ENCODE results near the gene ZNF32. TPM values are rescaled to one million over a fixed set of nuclear protein-coding genes. Genes with fewer than 3 reads are reported as not detected.

ZNF32 gene
- total RNA-seq, 2 donors from 2014 or later = 41.3 to 41.6 TPM

DNA sequence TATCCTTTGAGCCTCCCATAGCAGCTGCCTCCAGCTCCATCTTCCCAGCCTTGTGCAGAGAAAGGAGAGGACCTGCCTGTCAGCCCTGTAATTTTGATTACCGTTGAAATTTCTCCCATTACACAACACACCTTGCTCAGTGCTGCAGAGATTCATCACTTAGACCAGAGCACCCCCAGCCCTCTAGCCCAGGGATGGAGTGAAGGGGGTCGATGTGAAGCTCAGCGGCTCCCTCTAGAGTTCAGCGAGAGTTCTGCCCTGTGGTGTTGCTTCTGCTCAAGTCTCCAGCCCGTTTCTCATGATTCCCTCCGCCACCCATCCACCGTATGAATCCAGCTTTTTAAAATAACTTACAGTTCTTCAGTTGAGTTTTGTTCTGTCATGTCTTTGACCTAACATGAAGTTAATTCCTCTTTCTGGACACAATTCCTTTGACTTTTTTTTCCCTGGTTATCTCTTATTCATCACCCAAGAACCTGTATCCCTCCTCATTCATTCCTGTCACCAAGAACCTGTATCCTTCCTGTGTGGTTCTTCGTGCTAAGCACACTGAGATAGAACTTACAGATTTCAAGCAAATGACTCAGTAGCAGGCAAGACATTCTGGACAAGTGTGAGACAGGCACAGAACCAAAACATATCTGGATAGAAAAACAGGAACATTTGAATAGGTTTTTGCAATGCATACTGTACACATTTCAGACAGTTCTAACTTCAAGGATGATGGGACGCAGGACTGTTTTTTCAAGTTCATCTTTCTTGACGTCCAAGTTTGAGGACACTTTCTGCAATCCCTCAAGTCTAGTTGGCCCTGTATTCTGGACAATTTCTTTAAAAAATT is 35.0 kb upstream of the ZNF32 start:
- intact Hi-C loops (cut with DNase I) = loop anchor here in 1 of 2 donors (10.0 kb wide), 1 partner anchor 631 kb away; no protein-coding TSS in a partner anchor

DNA sequence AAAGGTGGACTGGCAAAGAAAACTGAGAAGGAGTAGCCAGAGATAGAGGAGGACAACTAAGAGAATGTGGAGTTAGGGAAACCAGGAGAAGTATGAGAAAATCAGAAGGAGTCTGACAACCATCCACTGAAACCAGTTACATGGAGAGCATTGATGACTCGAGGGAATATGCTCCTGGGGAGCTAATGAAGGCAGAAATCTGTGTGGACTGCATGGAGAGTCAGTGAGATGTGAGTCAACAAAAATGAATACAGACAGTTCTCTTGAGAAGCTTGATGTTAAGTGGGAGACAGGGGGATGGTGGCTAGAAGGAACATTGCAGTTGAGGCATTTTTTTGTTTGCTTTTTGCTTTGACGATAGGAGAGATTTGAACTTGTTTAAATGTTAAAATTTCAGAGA is 34.3 kb upstream of the ZNF32 start:
- DNase-seq = no peak
- ATAC-seq = no peak
- intact Hi-C loops (cut with DNase I) = loop anchor here in 1 of 2 donors (10.0 kb wide), 1 partner anchor 632 kb away; no protein-coding TSS in a partner anchor

More for the DNA sequence above, 35.0 kb upstream of the ZNF32 start:
- ATAC-seq (no peak), DNase-seq (no peak)

DNA sequence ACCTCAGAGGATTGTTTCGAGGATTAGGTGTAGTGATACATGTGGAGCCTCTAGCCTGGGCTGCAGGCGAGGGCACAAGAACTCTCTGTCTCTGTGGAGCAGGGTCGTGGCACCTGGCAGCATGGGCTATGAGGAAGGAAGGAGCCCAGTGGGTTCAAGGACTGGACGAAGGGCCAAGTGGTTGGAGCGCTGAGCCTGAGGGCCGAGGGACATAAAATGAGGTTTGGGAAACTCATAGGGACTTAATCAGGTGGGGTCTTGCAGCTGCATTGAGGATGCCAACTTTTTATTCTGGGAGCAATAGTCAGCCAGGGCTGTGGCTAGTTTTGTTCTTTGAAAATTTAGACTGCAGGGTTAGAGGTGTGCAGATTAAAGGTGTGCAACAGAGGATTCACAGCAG is 33.0 kb upstream of the ZNF32 start:
- no peak for DNase-seq
- ATAC-seq = no peak
- intact Hi-C loops (cut with DNase I) = loop anchor here in 1 of 2 donors (10.0 kb wide), 1 partner anchor 633 kb away; no protein-coding TSS in a partner anchor

DNA sequence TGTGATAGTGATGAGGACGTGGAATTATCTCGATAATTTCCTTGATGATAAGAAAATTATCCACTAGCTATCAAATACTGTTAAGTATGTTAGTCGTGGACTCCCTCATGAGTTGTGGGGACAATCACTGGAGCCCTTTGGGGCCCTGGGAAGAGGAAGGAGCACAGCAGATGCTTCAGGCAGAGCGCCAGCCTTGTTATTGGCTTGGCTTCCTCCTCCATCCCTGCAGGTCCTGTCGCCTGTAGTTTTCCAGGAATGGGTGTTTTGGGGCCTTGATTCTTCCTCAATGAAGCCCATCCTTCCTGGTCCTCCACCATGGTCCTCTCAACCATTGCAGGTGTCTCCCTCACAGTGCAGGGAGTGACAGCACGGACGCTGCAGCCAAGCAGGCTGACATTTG is 32.5 kb upstream of the ZNF32 start:
- no peak for DNase-seq
- intact Hi-C loops (cut with DNase I) = loop anchor here in 1 of 2 donors (10.0 kb wide), 1 partner anchor 634 kb away; no protein-coding TSS in a partner anchor
- no peak for ATAC-seq

DNA sequence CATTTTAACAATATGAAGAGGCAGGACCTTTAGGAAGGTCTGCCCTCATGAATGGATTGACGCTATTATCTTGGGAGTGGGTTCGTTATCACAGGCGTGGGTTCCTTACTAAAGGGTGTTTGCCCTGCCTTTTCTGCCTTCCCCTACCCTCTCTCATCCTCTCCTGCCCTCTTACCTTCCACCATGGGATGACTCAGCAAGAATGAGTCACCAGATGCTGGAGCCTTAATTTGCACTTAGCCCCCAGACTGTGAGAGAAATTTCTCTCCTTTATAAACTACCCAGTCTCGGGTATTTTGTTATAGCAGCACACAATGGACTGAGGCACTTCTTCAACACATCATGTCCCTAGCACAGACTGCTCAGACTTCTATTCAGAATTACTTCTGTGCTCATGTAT is 31.4 kb upstream of the ZNF32 start:
- intact Hi-C loops (cut with DNase I) = loop anchor here in 1 of 2 donors (10.0 kb wide), 1 partner anchor 635 kb away; no protein-coding TSS in a partner anchor
- DNase-seq = no peak
- peak in 1 of 2 donors; percentile 31 for ATAC-seq

DNA sequence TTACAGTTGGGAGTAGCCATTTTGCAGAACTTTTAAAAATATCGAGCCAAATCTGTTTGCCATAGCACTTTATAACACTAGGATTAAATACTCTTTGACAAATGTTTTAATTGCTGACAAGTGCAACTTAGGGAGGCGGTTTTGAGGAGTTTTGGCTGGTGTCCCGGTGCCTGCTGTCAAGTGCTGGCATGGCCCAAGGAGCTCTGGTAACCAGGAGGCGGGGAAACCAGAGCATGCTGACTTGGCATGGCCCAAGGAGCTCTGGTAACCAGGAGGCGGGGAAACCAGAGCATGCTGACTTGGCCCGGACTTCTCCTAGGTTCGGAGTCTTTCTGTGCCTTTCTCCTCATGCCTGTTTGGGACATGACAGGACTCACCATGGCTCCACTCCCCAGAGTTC is 30.8 kb upstream of the ZNF32 start:
- DNase-seq (peak; percentile 75), ATAC-seq (peak; percentile 90 to 97)
- intact Hi-C loops (cut with DNase I) = no loop called here

DNA sequence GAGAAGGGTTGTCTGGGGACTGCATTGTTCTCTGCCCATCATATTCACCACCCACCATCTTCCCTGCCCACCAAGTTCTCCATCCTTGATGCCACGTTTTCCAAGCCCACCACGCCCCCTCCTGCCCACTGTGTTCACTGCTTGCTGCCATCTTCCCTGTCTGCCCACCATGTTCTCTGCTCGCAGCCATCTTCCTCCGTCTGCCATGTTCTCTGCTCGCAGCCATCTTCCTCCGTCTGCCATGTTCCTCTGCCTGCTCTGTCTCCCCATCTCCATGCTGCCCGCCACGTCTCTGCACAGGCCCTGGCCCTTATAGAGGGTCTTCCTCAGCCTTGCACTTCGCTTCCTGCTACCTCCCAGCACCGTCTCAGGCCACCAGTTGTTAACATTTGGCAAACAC is 30.0 kb upstream of the ZNF32 start:
- ATAC-seq = no peak
- DNase-seq = no peak
- intact Hi-C loops (cut with DNase I) = no loop called here

DNA sequence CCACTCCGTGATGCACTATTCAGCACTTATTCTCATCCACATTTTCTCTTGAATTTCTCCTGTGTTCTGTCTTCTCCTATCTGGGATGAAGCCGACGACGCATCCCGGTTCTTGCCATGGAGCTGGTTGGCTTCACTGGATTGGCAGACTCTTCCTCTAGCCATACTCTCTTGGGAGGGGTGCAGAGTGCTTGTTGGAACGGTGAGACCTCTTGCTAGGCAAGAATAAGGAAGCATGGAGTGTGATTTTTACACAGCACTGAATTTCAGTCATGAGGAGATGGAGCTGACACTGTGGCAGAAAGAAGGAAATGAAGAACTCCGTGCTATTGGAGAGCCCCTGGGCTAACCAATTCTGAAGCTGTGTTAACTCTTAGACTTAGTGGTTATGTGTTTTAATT is 28.2 kb upstream of the ZNF32 start:
- DNase-seq = no peak
- no peak for ATAC-seq
- intact Hi-C loops (cut with DNase I) = no loop called here

DNA sequence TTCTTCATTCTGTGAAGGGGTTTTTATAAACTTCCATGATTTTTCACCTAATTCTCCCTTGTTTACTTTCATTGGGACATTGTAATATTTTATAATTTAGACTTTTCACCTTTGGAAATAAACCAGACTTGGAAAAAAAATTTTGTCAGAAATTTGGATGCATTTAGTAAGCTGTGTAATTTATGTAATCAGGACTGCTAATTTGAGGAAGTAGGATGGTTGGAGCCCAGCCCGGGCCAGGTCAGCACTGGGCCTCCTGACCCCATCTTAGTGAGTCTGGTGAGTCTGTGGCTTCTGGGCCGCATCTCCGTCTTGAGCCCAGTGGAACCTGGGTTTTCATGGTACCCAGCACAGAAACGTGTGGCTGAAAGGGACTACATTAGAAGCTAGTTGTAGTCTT is 27.6 kb upstream of the ZNF32 start:
- no peak for DNase-seq
- intact Hi-C loops (cut with DNase I) = no loop called here
- no peak for ATAC-seq

DNA sequence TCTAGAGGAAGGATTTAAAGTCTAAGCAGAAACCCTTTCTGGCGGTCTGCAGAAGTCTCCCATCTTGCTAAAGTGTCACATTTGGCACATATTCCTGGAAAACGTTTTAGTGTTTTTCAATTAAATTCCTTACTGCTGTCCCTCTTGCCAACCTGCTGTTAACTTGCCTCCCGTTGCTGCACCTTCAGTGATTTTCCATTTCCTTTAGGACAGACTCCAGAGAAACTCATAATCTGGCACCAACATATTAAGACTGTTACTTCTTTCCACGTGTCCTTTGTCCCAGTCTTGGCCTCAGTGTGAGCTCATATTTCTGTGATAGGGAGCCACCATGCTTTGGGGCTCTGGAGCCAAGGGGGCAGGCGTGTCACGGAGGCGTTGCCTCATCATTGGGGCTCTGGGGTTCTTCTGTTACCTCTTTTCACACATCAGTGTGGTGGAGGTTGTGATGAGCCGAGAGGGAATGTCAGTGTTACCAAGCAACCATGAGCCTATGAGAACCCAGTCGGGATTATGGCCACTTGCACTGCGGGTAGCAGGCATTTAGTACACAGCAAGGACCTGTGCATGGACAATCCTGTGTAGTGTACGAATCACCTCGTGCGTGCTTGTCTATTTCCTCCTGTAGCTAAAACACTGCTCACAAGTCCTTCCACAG is 26.0 kb upstream of the ZNF32 start:
- peak in 1 of 2 donors; percentile 21 for ATAC-seq
- intact Hi-C loops (cut with DNase I) = loop anchor here (5.0 kb wide), 4 partner anchors 638 to 1188 kb away; partner anchors contain the start of gene CXCL12 (in 1 of the 2)
- no peak for DNase-seq

DNA sequence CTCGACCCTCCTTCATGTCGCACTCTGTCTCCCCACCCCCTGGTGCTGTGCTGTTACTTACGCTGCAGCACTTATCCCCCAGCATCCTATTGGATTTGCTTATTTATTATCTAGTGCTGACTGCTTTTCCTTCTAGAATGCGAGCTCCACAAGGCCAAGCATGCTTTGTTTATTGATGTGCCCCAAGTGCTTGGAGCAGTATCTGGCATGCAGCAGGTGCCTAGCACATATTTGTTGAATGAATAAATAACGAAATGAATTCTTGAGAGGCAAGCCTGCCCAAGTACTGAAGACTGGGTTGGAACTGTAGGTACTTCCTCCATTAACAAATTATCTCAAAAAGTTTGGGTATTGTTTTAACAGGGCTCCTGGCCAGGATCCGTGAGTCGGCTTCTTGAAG is 24.8 kb upstream of the ZNF32 start:
- DNase-seq = no peak
- ATAC-seq = no peak
- intact Hi-C loops (cut with DNase I) = loop anchor here (5.0 kb wide), 4 partner anchors 639 to 1189 kb away; partner anchors contain the start of gene CXCL12 (in 1 of the 2)

DNA sequence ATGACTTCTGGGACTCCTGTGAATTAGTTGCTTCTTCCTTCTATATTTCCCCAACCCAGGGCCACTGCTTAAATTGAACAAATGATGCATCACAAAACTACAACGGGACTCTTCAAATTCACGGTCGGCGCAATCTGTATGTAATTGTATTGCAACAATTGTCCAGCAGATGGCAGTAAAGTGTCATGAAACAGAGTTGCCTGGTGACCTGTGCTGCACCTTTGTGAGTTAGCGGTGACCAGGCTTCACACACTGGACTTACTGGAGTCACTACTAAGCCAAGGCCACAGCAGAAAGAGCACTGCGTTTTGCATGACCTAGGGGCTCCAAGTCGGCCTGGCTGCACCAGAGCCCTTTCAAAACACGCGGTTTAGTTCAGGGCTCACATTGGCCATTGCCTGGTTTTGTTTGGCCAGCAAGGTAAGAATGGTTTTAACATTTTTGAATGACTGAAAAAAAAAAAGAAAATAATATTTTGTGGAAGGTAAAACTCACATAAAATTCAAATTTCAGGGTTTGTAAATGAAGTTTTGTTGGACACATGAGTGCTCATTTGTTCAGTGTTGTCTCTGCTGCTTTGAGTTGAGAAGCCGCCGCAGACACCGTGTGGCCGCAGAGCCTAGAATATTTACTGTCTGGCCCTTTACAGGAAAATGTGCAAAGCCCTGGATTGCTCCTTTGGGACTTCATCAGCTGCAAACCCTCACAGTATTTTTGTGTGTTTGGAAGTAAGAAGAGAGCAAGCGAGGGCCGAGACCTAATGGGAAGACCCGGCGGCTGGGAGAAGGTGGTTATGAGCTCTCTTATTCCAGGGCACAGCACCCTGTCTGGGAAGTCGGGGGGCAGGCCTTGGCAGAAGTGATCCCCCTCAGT is 23.2 kb upstream of the ZNF32 start:
- intact Hi-C loops (cut with DNase I) = loop anchor here (1.0 to 5.0 kb wide), 5 partner anchors 640 to 1193 kb away; partner anchors contain the start of gene CXCL12 (in 1 of the 2)
- ATAC-seq (peak; percentile 70 to 74), DNase-seq (no peak)

DNA sequence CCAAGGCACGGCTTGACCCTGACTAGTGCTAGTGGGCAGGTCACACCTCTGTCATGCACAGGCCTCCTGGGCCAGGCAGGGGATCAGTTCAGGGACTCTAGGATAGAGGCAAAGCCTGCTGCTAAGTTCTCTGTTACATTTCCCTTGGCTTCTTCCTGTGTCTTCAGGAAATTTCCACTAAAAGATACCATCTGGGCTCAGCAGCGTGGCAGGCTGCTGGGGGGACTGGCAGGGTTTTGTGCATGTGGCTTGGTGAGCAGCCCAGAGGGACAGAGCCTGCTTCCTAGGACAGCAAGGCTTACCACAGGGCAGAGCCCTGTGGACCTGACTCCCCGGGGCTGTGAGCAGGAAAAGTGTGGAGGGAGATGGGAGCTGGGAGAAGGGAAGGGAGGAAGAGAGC is 20.7 kb upstream of the ZNF32 start:
- DNase-seq (no peak), ATAC-seq (no peak)
- intact Hi-C loops (cut with DNase I) = no loop called here

DNA sequence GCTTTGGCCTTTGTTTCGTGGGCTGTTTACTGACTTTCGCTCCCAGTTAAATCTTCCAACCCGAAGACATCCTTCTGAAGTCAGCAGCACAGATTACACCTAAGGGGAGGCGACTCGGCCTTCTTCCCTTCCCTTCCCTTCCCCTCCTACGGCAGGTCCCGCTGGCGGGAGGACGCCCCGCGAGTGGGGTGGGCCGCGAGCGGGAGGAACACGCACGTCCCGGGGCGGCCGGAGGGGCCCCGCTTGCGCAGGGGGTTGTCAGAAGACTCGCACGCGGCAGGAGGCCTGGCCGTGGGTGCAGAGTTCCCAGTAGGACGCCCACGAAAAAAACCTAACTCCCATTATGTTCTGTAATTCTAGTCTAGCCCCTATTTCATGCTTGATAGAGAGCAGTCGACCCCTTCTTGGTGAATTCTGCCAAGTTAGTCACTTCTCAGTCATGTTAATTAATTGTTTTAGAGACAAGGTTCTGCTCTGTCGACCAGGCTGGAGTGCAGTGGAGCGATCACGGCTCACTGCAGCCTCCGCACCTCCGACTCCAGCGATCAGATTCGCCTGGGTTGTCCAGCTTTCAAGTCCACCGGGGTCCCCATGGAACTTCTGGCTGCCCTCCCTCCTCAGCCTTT is 19.2 kb upstream of the ZNF32 start:
- ATAC-seq (no peak), DNase-seq (no peak)
- intact Hi-C loops (cut with DNase I) = no loop called here

DNA sequence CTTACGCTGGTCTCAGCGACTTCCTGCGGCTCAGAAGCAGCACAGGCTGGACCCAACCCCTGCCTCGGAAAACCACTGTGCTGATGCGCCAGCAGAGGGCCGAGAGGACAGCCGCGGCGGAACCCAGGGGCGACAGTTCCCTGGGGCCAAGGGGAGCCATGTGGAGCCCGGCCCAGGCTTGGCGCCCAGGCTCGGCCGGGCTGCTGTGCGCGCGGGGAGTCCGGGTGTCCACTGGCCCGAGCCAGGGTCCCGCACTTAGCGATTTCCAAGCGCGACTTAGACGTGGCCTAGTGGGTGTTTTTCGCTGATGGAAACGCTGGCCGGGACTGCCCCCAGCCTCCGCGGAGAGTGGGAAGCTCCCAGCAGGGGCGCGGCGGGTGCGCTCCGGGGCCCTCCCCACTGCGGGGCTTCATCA is 18.6 kb upstream of the ZNF32 start:
- intact Hi-C loops (cut with DNase I) = no loop called here
- DNase-seq = peak; percentile 64
- peak; percentile 79 to 81 for ATAC-seq

DNA sequence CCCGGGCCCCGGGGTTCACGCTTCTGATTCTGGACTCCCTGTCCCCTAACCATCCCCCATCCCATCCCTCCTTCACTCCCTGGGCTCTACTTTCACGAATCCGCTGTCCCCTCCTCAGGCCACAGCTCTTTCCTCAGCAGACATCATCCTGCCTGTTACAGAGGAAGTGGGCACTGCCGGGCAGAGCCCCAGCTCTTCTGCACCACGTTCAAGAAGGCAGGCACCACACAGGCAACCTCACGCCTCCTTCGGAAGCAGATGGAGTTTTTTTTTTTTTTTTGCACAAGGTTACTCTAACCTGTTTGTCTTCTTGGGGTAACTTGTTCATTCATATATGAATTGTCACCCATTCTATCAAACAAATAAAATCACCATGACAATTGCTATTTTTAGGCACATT is 17.9 kb upstream of the ZNF32 start:
- intact Hi-C loops (cut with DNase I) = no loop called here
- DNase-seq (no peak), ATAC-seq (no peak)

DNA sequence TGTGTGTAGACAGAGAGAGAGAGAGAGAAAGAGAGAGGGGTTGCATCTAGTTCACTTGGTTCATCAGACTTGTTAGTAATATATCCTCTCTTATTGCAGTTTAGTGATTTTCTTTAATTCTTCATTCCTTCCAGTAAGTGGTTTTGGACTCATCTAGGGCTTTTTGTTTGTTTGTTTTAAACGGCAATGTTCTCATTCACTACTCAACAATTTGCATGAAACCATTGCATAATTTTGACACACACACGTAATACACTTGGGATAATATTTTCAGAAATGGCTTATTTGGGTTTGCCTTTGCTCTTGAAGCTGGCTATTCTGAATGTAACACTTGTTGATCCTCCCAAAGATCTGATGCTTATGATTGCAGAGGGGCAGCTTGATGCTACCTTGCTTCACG is 16.4 kb upstream of the ZNF32 start:
- intact Hi-C loops (cut with DNase I) = no loop called here
- ATAC-seq (no peak), DNase-seq (no peak)

DNA sequence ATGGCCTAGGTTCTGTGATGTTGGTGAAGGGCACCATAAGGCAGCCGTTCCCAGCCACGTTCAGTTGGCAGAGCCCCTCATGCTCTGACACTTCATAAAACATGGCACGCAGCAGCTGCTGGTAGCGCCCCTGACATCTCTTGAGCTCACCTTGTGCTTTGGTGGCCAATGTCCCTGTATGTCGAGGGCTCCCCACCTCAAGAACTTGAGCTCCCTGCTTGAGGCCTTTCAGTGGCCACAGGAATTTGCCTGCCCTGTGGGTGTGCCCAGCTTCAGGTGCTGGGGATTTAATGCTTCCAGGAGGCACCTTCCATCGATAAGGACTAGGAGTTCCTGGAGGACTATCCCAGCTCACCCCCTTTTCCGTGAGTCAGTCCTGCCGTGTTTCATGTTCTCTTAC is 9.5 kb upstream of the ZNF32 start:
- DNase-seq = no peak
- intact Hi-C loops (cut with DNase I) = no loop called here
- ATAC-seq = no peak

DNA sequence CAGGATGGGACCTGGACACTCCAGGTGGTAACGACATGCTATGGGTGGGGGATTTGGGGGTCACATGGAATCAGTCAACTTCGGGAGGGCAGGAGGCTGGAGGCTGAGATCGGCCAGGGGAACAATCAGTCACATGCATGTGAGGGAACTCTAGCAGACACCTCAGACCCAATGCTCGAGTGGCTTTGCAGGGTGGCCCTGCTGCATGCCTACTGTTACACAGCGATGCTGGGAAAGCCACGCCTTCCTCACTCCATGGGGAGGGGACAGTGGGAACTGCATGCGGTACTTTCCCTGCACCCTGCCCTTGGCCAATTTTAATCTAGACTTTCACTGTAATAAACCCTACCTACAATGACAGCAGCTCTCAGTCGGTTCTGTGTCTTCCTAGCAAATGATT is 6.6 kb upstream of the ZNF32 start:
- ATAC-seq = no peak
- DNase-seq = no peak
- intact Hi-C loops (cut with DNase I) = no loop called here
